Measurements from ENCODE around the gene MYCBPAP. TPM values are rescaled to one million over a fixed set of nuclear protein-coding genes. Genes with fewer than 3 reads are reported as not detected.

The MYCBPAP gene
- total RNA-seq, 1 experiment from 2014 or later = 0.19 TPM

DNA sequence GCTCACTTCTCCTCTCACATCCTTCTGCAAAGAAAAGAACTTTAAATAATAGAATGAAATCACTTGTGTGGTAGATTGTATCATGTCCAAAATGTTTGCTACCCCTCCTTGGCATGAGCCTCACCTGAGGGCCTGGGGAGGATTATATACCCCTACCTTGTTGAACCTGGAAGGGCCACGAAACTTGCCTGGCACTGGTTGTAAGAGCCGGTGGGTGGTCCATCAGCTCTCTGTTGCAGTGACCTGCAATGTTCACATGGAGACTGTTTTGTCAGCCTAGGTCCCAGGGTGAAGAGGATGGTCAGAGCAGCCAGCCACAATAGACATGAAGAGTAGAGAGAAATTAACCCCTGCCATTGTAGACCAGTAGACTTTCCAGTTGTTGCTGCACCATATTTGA is 19.4 kb upstream of the MYCBPAP start:
- TF ChIP-seq, protein P1, sequence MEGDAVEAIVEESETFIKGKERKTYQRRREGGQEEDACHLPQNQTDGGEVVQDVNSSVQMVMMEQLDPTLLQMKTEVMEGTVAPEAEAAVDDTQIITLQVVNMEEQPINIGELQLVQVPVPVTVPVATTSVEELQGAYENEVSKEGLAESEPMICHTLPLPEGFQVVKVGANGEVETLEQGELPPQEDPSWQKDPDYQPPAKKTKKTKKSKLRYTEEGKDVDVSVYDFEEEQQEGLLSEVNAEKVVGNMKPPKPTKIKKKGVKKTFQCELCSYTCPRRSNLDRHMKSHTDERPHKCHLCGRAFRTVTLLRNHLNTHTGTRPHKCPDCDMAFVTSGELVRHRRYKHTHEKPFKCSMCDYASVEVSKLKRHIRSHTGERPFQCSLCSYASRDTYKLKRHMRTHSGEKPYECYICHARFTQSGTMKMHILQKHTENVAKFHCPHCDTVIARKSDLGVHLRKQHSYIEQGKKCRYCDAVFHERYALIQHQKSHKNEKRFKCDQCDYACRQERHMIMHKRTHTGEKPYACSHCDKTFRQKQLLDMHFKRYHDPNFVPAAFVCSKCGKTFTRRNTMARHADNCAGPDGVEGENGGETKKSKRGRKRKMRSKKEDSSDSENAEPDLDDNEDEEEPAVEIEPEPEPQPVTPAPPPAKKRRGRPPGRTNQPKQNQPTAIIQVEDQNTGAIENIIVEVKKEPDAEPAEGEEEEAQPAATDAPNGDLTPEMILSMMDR (IDR thresholded peaks at IDR 0.05; ENCODE audit: unreplicated experiment) = no peak
- intact Hi-C loops (cut with micrococcal nuclease) = no loop called here
- no peak for DNase-seq (ENCODE audit: unreplicated experiment)
- peaks cover 24% of the 10 kb centered on the region for H3K36me3 Mint-ChIP-seq (ENCODE audit: insufficient read depth, unreplicated experiment)
- H3K4me3 Mint-ChIP-seq (ENCODE audit: unreplicated experiment) = no peak overlapping the region
- H3K4me1 Mint-ChIP-seq (ENCODE audit: insufficient read depth, unreplicated experiment) = peaks cover 20% of the 10 kb centered on the region
- no peaks in the 10 kb centered on the region for H3K9me3 Mint-ChIP-seq (ENCODE audit: unreplicated experiment)
- no TSS peak for BruUV-seq (replicated peaks)
- POLR2A ChIA-PET = interaction anchor here (0.7 to 3.7 kb wide), 11 partner anchors 9 to 231 kb away, joined by 3 to 24 read pairs (median 8); no protein-coding TSS in a partner anchor
- CTCF ChIA-PET = interaction anchor here (0.6 to 8.1 kb wide), 3 partner anchors 13 to 298 kb away, joined by 3 to 80 read pairs (median 14); no protein-coding TSS in a partner anchor
- H3K27me3 Mint-ChIP-seq (ENCODE audit: insufficient read depth, unreplicated experiment) = no peaks in the 10 kb centered on the region
- H3K27ac Mint-ChIP-seq (ENCODE audit: low read depth, unreplicated experiment) = peak overlapping the region; percentile 55

GRCh38 chr17:50491505-50491904 is 16.7 kb upstream of the MYCBPAP start:
- BruUV-seq (replicated peaks) = no TSS peak
- Mint-ChIP-seq H3K36me3 (ENCODE audit: insufficient read depth, unreplicated experiment) (no peaks in the 10 kb centered on the region), H3K9me3 (ENCODE audit: unreplicated experiment) (no peaks in the 10 kb centered on the region), H3K27me3 (ENCODE audit: insufficient read depth, unreplicated experiment) (no peaks in the 10 kb centered on the region), H3K27ac (ENCODE audit: low read depth, unreplicated experiment) (no peak overlapping the region), H3K4me1 (ENCODE audit: insufficient read depth, unreplicated experiment) (peaks cover 20% of the 10 kb centered on the region), H3K4me3 (ENCODE audit: unreplicated experiment) (no peak overlapping the region)
- ChIA-PET POLR2A (interaction anchor here (0.7 to 0.8 kb wide), 2 partner anchors 10 to 16 kb away, joined by 3 to 5 read pairs; no protein-coding TSS in a partner anchor), CTCF (interaction anchor here (2.7 kb wide), 1 partner anchor 13 kb away, joined by 14 read pairs; no protein-coding TSS in a partner anchor)
- intact Hi-C loops (cut with micrococcal nuclease) = no loop called here
- TF ChIP-seq, protein P1 (IDR thresholded peaks at IDR 0.05; ENCODE audit: unreplicated experiment) = no peak
- DNase-seq (ENCODE audit: unreplicated experiment) = no peak

GRCh38 chr17:50492214-50492613 is 16.0 kb upstream of the MYCBPAP start:
- no peaks in the 10 kb centered on the region for H3K27me3 Mint-ChIP-seq (ENCODE audit: insufficient read depth, unreplicated experiment)
- ChIA-PET CTCF (interaction anchor here (0.6 to 2.7 kb wide), 5 partner anchors 9 to 35 kb away, joined by 3 to 14 read pairs (median 8); no protein-coding TSS in a partner anchor), POLR2A (interaction anchor here (2.0 kb wide), 1 partner anchor 11 kb away, joined by 8 read pairs; no protein-coding TSS in a partner anchor)
- DNase-seq (ENCODE audit: unreplicated experiment) = no peak
- H3K4me3 Mint-ChIP-seq (ENCODE audit: unreplicated experiment) = no peak overlapping the region
- intact Hi-C loops (cut with micrococcal nuclease) = no loop called here
- H3K27ac Mint-ChIP-seq (ENCODE audit: low read depth, unreplicated experiment) = no peak overlapping the region
- no peaks in the 10 kb centered on the region for H3K9me3 Mint-ChIP-seq (ENCODE audit: unreplicated experiment)
- H3K4me1 Mint-ChIP-seq (ENCODE audit: insufficient read depth, unreplicated experiment) = peaks cover 19% of the 10 kb centered on the region
- TF ChIP-seq, protein P1 (IDR thresholded peaks at IDR 0.05; ENCODE audit: unreplicated experiment) = no peak
- BruUV-seq (replicated peaks) = no TSS peak
- no peaks in the 10 kb centered on the region for H3K36me3 Mint-ChIP-seq (ENCODE audit: insufficient read depth, unreplicated experiment)

DNA sequence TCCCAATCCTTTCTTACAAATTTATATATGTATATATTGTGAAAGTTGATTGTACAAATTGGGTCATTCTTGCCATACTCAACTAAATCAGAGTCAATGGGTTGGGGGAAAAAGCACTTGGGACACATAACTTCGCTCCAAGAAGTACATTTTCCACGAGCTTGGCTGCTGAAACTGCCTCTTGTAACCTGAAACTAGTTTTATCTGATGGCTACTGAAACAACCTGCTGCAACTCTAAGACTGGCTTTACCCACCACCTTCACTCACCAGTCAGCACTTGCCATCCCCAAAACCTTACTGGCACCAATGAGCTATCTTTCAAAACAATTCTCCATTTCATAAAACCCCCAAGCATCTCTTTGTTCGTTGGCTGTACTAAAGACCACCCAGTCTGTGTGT is 14.5 kb upstream of the MYCBPAP start:
- CTCF ChIA-PET = interaction anchor here (0.7 to 2.7 kb wide), 4 partner anchors 11 to 23 kb away, joined by 3 to 14 read pairs (median 6); no protein-coding TSS in a partner anchor
- TF ChIP-seq, protein P1 (IDR thresholded peaks at IDR 0.05; ENCODE audit: unreplicated experiment) = no peak
- no peaks in the 10 kb centered on the region for H3K27me3 Mint-ChIP-seq (ENCODE audit: insufficient read depth, unreplicated experiment)
- intact Hi-C loops (cut with micrococcal nuclease) = no loop called here
- H3K4me3 Mint-ChIP-seq (ENCODE audit: unreplicated experiment) = no peak overlapping the region
- POLR2A ChIA-PET = interaction anchor here (0.9 to 2.0 kb wide), 2 partner anchors 10 to 22 kb away, joined by 3 to 8 read pairs; no protein-coding TSS in a partner anchor
- H3K9me3 Mint-ChIP-seq (ENCODE audit: unreplicated experiment) = no peaks in the 10 kb centered on the region
- no peak for DNase-seq (ENCODE audit: unreplicated experiment)
- no peaks in the 10 kb centered on the region for H3K36me3 Mint-ChIP-seq (ENCODE audit: insufficient read depth, unreplicated experiment)
- H3K4me1 Mint-ChIP-seq (ENCODE audit: insufficient read depth, unreplicated experiment) = peaks cover 4% of the 10 kb centered on the region
- no TSS peak for BruUV-seq (replicated peaks)
- H3K27ac Mint-ChIP-seq (ENCODE audit: low read depth, unreplicated experiment) = no peak overlapping the region

Measured in MCF 10A (cell line).